H1 (cell line): ENCODE results near the gene LONRF2. TPM values are rescaled to one million over a fixed set of nuclear protein-coding genes. Genes with fewer than 3 reads are reported as not detected.

Source experiments
- CTCF ChIA-PET: fragments of 300-600 bp; sonication (Branson Sonifier 250); formaldehyde crosslinking; loops from one replicate; lab custom pipeline; 2021; ENCODE audit not compliant: partially characterized antibody; lab: Charles Lee
- POLR2A ChIA-PET: fragments of 300-600 bp; sonication (Branson Sonifier 250); formaldehyde crosslinking; loops from one replicate; lab custom pipeline; 2021; ENCODE audit warnings: inconsistent platforms; ENCODE audit not compliant: partially characterized antibody; lab: Charles Lee
- DNase-seq, 2 experiments: peaks; one replicate each; pipeline versions ENCODE4 v3.0.0 to v3.0.0-alpha.2; 2010 to 2022; ENCODE audit warnings: low spot score in 2 of 2, low read depth in 1 of 2, mixed read lengths in 1 of 2
- FAIRE-seq: peaks from 2 replicates; lab custom pipeline; 2011; peaks lifted over from hg19 to GRCh38; lab: Jason Lieb, UNC
- H2AFZ ChIP-seq: 2 replicates; pipeline ENCODE4 v1.8.1; 2012; ENCODE audit warnings: low read length, inconsistent platforms
- H2AK5ac ChIP-seq: 2 replicates; pipeline ENCODE4 v1.6.1; 2013; ENCODE audit warnings: low read depth, low read length
- H2BK120ac ChIP-seq: replicated peaks from 2 replicates; pipeline ENCODE3; 2013; ENCODE audit warnings: low read depth, low read length, inconsistent platforms
- H2BK12ac ChIP-seq: 2 replicates; pipeline ENCODE4 v1.6.1; 2013; ENCODE audit warnings: low read depth, low read length
- H2BK15ac ChIP-seq: 2 replicates; pipeline ENCODE4 v1.6.1; 2013; ENCODE audit warnings: low read length
- H2BK20ac ChIP-seq: 2 replicates; pipeline ENCODE4 v1.6.1; 2013; ENCODE audit warnings: low read length
- H2BK5ac ChIP-seq: 2 replicates; pipeline ENCODE4 v1.6.1; 2013; ENCODE audit warnings: low read depth, low read length
- H3K14ac ChIP-seq: 2 replicates; pipeline ENCODE4 v1.6.1; 2013; ENCODE audit warnings: inconsistent platforms; ENCODE audit not compliant: insufficient read length
- H3K18ac ChIP-seq: 2 replicates; pipeline ENCODE4 v1.6.1; 2013; ENCODE audit warnings: low read length; ENCODE audit errors: extremely low read depth
- H3K23ac ChIP-seq: 2 replicates; pipeline ENCODE4 v1.6.1; 2013; ENCODE audit warnings: inconsistent platforms; ENCODE audit not compliant: insufficient read length
- H3K23me2 ChIP-seq: 2 replicates; pipeline ENCODE4 v1.6.1; 2013; ENCODE audit warnings: low read depth, low read length
- H3K27ac ChIP-seq: 2 replicates; pipeline ENCODE4 v1.6.1; 2011; ENCODE audit warnings: low read depth, low read length, inconsistent platforms
- H3K27me3 ChIP-seq, 4 experiments: replicated peaks in 1 of 4; 1 replicate in 1 of 4; 2 replicates in 3 of 4; pipeline versions ENCODE4 v1.6.1 to v1.8.1; 2011 to 2013; ENCODE audit warnings: low read length in 3 of 4, mild to moderate bottlenecking in 3 of 4, inconsistent platforms in 2 of 4, mixed read lengths in 2 of 4, moderate library complexity in 1 of 4; ENCODE audit not compliant: control insufficient read depth in 3 of 4, insufficient read depth in 3 of 4; ENCODE audit errors: extremely low read depth in 1 of 4
- H3K36me3 ChIP-seq, 4 experiments: 2 replicates each; pipeline versions ENCODE4 v1.6.1 to v1.8.1; 2011 to 2013; ENCODE audit warnings: mild to moderate bottlenecking in 4 of 4, low read length in 3 of 4, moderate library complexity in 2 of 4, control low read depth in 1 of 4, inconsistent platforms in 1 of 4; ENCODE audit not compliant: insufficient read depth in 4 of 4, control insufficient read depth in 2 of 4
- H3K4ac ChIP-seq: replicated peaks from 2 replicates; pipeline ENCODE3; 2013; ENCODE audit warnings: low read length, low read depth, mixed read lengths, inconsistent platforms; ENCODE audit not compliant: insufficient read length
- H3K4me1 ChIP-seq, 4 experiments: replicated peaks in 1 of 4; 1 replicate in 1 of 4; 2 replicates in 3 of 4; pipeline versions ENCODE4 v1.6.1 to v1.8.1; 2011 to 2013; ENCODE audit warnings: low read length in 3 of 4, inconsistent platforms in 2 of 4, mixed read lengths in 1 of 4; ENCODE audit not compliant: insufficient read depth in 4 of 4, control insufficient read depth in 3 of 4
- H3K4me2 ChIP-seq, 2 experiments: 2 replicates each; pipeline versions ENCODE4 v1.6.1 to v1.8.1; 2011 to 2013; ENCODE audit warnings: low read depth in 2 of 2, low read length in 2 of 2, control low read depth in 1 of 2, inconsistent platforms in 1 of 2, mild to moderate bottlenecking in 1 of 2; ENCODE audit not compliant: insufficient read depth in 1 of 2
- H3K4me3 ChIP-seq, 4 experiments: fragments of 200-600, 300-600 bp in 1 of 4; sonication (generic), shearing (Covaris generic), sonication (Bioruptor Twin) in 1 of 4; 2 replicates each; pipeline versions ENCODE4 v1.5.1 to v1.8.1; 2011 to 2016; ENCODE audit warnings: low read length in 4 of 4, low read depth in 3 of 4, control low read depth in 2 of 4, inconsistent platforms in 2 of 4, mild to moderate bottlenecking in 2 of 4, mixed read lengths in 1 of 4, moderate library complexity in 1 of 4; ENCODE audit not compliant: insufficient read depth in 2 of 4; ENCODE audit errors: extremely low read depth in 1 of 4
- H3K56ac ChIP-seq: replicated peaks from 2 replicates; pipeline ENCODE3; 2013; ENCODE audit warnings: low read depth, mild to moderate bottlenecking, mixed read lengths, low read length, inconsistent platforms; ENCODE audit not compliant: insufficient read length
- H3K79me1 ChIP-seq: 2 replicates; pipeline ENCODE4 v1.6.1; 2013; ENCODE audit warnings: low read depth, low read length, control low read depth
- H3K79me2 ChIP-seq, 2 experiments: 2 replicates each; pipeline versions ENCODE4 v1.6.1 to v1.8.1; 2012 to 2013; ENCODE audit warnings: low read length in 2 of 2, mild to moderate bottlenecking in 2 of 2, inconsistent platforms in 1 of 2; ENCODE audit not compliant: insufficient read depth in 2 of 2, control insufficient read depth in 1 of 2
- H3K9ac ChIP-seq, 4 experiments: replicated peaks in 1 of 4; 1 replicate in 1 of 4; 2 replicates in 3 of 4; pipeline versions ENCODE4 v1.6.1 to v1.8.1; 2011 to 2013; ENCODE audit warnings: low read depth in 3 of 4, low read length in 3 of 4, control low read depth in 2 of 4, mild to moderate bottlenecking in 2 of 4, moderate library complexity in 2 of 4, inconsistent platforms in 1 of 4; ENCODE audit errors: extremely low read depth in 1 of 4
- H3K9me3 ChIP-seq, 2 experiments: 2 replicates each; pipeline versions ENCODE4 v1.6.1 to v1.8.1; 2012 to 2013; ENCODE audit warnings: mild to moderate bottlenecking in 2 of 2, moderate library complexity in 2 of 2, control low read depth in 1 of 2, inconsistent platforms in 1 of 2, low read depth in 1 of 2, low read length in 1 of 2, mixed read lengths in 1 of 2; ENCODE audit not compliant: insufficient read depth in 2 of 2
- H4K20me1 ChIP-seq, 2 experiments: replicated peaks in 1 of 2; 2 replicates each; pipeline versions ENCODE3 to v1.8.1; 2011 to 2013; ENCODE audit warnings: inconsistent platforms in 2 of 2, low read length in 2 of 2, mild to moderate bottlenecking in 1 of 2; ENCODE audit not compliant: insufficient read depth in 2 of 2, control insufficient read depth in 1 of 2
- H4K5ac ChIP-seq: 2 replicates; pipeline ENCODE4 v1.6.1; 2013; ENCODE audit warnings: low read length, low read depth, mixed read lengths, inconsistent platforms; ENCODE audit not compliant: insufficient read length
- H4K8ac ChIP-seq: 2 replicates; pipeline ENCODE4 v1.8.0; 2013; ENCODE audit warnings: mild to moderate bottlenecking, moderate library complexity, low read length, inconsistent platforms; ENCODE audit not compliant: insufficient read depth; ENCODE audit errors: extremely low read depth
- H4K91ac ChIP-seq: replicated peaks from 2 replicates; pipeline ENCODE3; 2013; ENCODE audit warnings: low read length, mixed read lengths, inconsistent platforms; ENCODE audit not compliant: insufficient read length
- CBX8 ChIP-seq: fragments of 300-800, 300-1000 bp; sonication (generic); IDR thresholded peaks from 2 replicates; pipeline ENCODE4 v1.7.1; 2016; ENCODE audit warnings: low read depth, low read length, borderline replicate concordance
- EGR1 ChIP-seq: IDR thresholded peaks from 2 replicates; pipeline ENCODE4 v1.6.1; 2011; ENCODE audit warnings: low read depth, low read length, borderline replicate concordance
- EZH2 ChIP-seq: fragments of 200-600 bp; sonication (generic); IDR thresholded peaks from 2 replicates; pipeline ENCODE4 v1.7.1; 2012; ENCODE audit warnings: low read depth, mild to moderate bottlenecking, moderate library complexity, low read length, inconsistent platforms; ENCODE audit not compliant: severe bottlenecking
- RBBP5 ChIP-seq: IDR thresholded peaks from 2 replicates; pipeline ENCODE4 v1.7.1; 2012; ENCODE audit warnings: low read depth, mild to moderate bottlenecking, inconsistent platforms, low read length, moderate library complexity, borderline replicate concordance
- RNF2 ChIP-seq: fragments of 200-900, 300-1000 bp; sonication (generic); IDR thresholded peaks from 2 replicates; pipeline ENCODE4 v1.7.1; 2016; ENCODE audit warnings: borderline replicate concordance, low read depth, mild to moderate bottlenecking, antibody characterized with exemption, low read length; ENCODE audit not compliant: poor library complexity, severe bottlenecking; ENCODE audit errors: missing control alignments
- ZNF274 ChIP-seq: IDR thresholded peaks from 2 replicates; pipeline ENCODE4 v1.7.0; 2012; ENCODE audit warnings: low read length, borderline replicate concordance; ENCODE audit errors: extremely low read depth
- WGBS, 2 experiments: shearing (Covaris generic) in 1 of 2; methylation state at CpG; one replicate each; pipeline versions ENCODE4 v1.1.6 to v1.1.7; 2013 to 2015; ENCODE audit warnings: low lambda C conversion rate in 2 of 2, mixed read lengths in 2 of 2, inconsistent platforms in 1 of 2, low coverage in 1 of 2, missing lambda C conversion rate in 1 of 2; ENCODE audit not compliant: insufficient replicate concordance in 2 of 2, insufficient coverage in 1 of 2, insufficient read length in 1 of 2; ENCODE audit errors: extremely low coverage in 1 of 2, missing lambda C conversion rate in 1 of 2; 5-methylcytosine and 5-hydroxymethylcytosine counted together
- polyA plus RNA-seq, 7 experiments: library from polyadenylated mRNA; depleted of rRNA in 3 of 7; stranded (reverse) in 5 of 7; unstranded in 2 of 7; fragments of >200 nt in 5 of 7; fragments of 200-250 nt in 2 of 7; gene quantifications; 1 replicate in 5 of 7; 2 replicates in 1 of 7; 4 replicates in 1 of 7; pipeline versions ENCODE4 v1.2.1 to v1.2.3, GENCODE V29; 2011 to 2013; ENCODE audit warnings: missing spikeins in 2 of 7, mixed read lengths in 2 of 7
- total RNA-seq: library from RNA; stranded (reverse); fragmentation: NEBNext Ultra II Directional; extraction: Animal tissue kit (Norgen Biotek cat#: 25700); gene quantifications from 2 replicates; pipeline ENCODE4 v1.2.1, GENCODE V29; 2021
- TF ChIP-seq, protein P1 (sequence below): IDR thresholded peaks from 2 replicates; pipeline ENCODE4 v1.6.1; 2012; ENCODE audit warnings: inconsistent platforms

LONRF2 gene
- total and polyA plus RNA-seq, 2 of the 8 experiments (the other 6 are each of a cell fraction or from before 2014, with no cell fraction given), result 0.24 to 0.74 TPM

GRCh38 chr2:100243631-100244030 is 78.7 kb downstream of the LONRF2 start:
- no peak overlapping the region for H4K91ac ChIP-seq
- H3K9me3 ChIP-seq, result no peaks in the 10 kb centered on the region
- no peak overlapping the region for H3K18ac ChIP-seq
- POLR2A ChIA-PET, result no interaction called here
- no peak overlapping the region for H2AFZ ChIP-seq
- CTCF ChIA-PET, result interaction anchor here (0.9 to 11.8 kb wide), 4 partner anchors 7 to 136 kb away, joined by 3 to 178 read pairs (median 12); no protein-coding TSS in a partner anchor
- peaks cover 0 to 5% (median 2%) of the 10 kb centered on the region in 4 experiments; a peak in 4 of 7 replicates for H3K4me1 ChIP-seq
- H2AK5ac ChIP-seq, result no peak overlapping the region
- no peaks in the 10 kb centered on the region for H3K79me1 ChIP-seq
- H4K5ac ChIP-seq, result no peak overlapping the region
- H4K8ac ChIP-seq, result no peak overlapping the region
- FAIRE-seq (no peak), DNase-seq (no peak)
- no peak overlapping the region for H3K23ac ChIP-seq
- H3K56ac ChIP-seq, result no peak overlapping the region
- TF ChIP-seq EGR1 (no peak), RNF2 (no peak), EZH2 (no peak), ZNF274 (no peak), CBX8 (no peak), RBBP5 (no peak)
- TF ChIP-seq, protein P1, sequence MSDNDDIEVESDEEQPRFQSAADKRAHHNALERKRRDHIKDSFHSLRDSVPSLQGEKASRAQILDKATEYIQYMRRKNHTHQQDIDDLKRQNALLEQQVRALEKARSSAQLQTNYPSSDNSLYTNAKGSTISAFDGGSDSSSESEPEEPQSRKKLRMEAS, result no peak
- H3K27ac ChIP-seq, result no peak overlapping the region
- H3K79me2 ChIP-seq, result no peaks in the 10 kb centered on the region
- H4K20me1 ChIP-seq, result peaks cover 0 to 3% of the 10 kb centered on the region in 2 experiments
- peaks cover 0 to 2% (median under 1%) of the 10 kb centered on the region in 4 experiments; a peak in 2 of 7 replicates for H3K27me3 ChIP-seq
- no peak overlapping the region for H3K4me2 ChIP-seq
- H2BK120ac ChIP-seq, result no peak overlapping the region
- no peak overlapping the region for H2BK15ac ChIP-seq
- peaks cover 3% of the 10 kb centered on the region; the same call in 1 of the 2 replicates for H3K23me2 ChIP-seq
- 90% methylated on average over 6 of the region's 6 CpGs; no CpG with 5 or more reads in 1 of the 2 experiments for WGBS, 2 experiments
- H3K9ac ChIP-seq, result no peak overlapping the region
- no peak overlapping the region for H3K4me3 ChIP-seq
- no peak overlapping the region for H3K14ac ChIP-seq
- no peak overlapping the region for H2BK5ac ChIP-seq
- H2BK20ac ChIP-seq, result no peak overlapping the region
- no peaks in the 10 kb centered on the region for H3K36me3 ChIP-seq
- no peak overlapping the region for H3K4ac ChIP-seq
- H2BK12ac ChIP-seq, result no peak overlapping the region
